WI38 (cell line): ENCODE measurements around the gene DIP2C.

Experiments
- H3K4me3 ChIP-seq: 2 replicates; pipeline ENCODE4 v1.5.1; 2011; ENCODE audit warnings: low read depth, mild to moderate bottlenecking, control low read depth, low read length
- CTCF ChIP-seq: IDR thresholded peaks from 2 replicates; pipeline ENCODE4 v1.5.1; 2012; ENCODE audit warnings: low read depth, mild to moderate bottlenecking, control low read depth, low read length

The DIP2C gene

GRCh38 chr10:675532-675931, 13.9 kb downstream of the DIP2C start:
- TF ChIP-seq CTCF: no peak
- no peak overlapping the region for H3K4me3 ChIP-seq

- no peak for TF ChIP-seq CTCF
- no peak overlapping the region for H3K4me3 ChIP-seq
Observed at GRCh38 chr10:673492-673891, 16.0 kb downstream of the DIP2C start.

- TF ChIP-seq CTCF: no peak
- no peak overlapping the region for H3K4me3 ChIP-seq
Observed at GRCh38 chr10:672992-673391, 16.5 kb downstream of the DIP2C start.

GRCh38 chr10:672203-672602, 17.3 kb downstream of the DIP2C start:
- TF ChIP-seq CTCF: no peak
- no peak overlapping the region for H3K4me3 ChIP-seq

- TF ChIP-seq CTCF: no peak
- no peak overlapping the region for H3K4me3 ChIP-seq
Observed at GRCh38 chr10:670990-671389, 18.5 kb downstream of the DIP2C start.

GRCh38 chr10:670038-670437, 19.4 kb downstream of the DIP2C start:
- TF ChIP-seq CTCF: no peak
- no peak overlapping the region for H3K4me3 ChIP-seq

GRCh38 chr10:668786-669485, 20.5 kb downstream of the DIP2C start:
- no peak overlapping the region for H3K4me3 ChIP-seq
- no peak for TF ChIP-seq CTCF
